ENCODE measurements around the gene STRADA.

The STRADA gene

DNA sequence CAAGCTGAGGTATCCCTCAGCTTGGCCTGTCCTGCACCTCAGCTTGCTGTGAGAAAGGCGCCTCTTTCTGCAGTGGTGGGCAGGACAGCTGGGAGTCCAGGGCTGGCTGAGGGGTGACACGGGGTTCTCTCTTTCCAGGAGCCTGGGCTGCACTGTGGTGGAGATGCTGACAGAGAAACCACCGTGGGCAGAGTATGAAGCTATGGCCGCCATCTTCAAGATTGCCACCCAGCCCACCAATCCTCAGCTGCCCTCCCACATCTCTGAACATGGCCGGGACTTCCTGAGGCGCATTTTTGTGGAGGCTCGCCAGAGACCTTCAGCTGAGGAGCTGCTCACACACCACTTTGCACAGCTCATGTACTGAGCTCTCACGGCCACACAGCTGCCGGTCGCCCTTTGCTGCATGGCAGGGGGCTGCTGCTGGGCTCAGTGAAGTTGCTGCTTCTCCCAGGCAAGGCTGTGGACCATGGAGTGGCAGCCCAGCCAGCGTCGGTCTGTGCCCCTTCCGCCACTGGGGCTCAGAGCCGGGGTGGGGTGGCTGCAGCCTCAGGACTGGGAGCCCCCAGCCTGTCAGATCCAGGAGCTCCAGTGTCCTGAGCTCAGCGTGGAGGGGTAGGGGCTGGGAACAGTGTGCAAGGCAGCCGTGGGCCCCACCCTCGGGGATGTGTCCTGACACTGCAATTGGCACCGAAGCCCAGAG lies 48.0 kb downstream of the STRADA start:
- no peak for TF ChIP-seq CSDC2 (CRISPR knock-in tag; IDR thresholded peaks at IDR 0.05)
- no peak for TF ChIP-seq OSR1 (CRISPR knock-in tag; IDR thresholded peaks at IDR 0.05)
- no peak for ATAC-seq

DNA sequence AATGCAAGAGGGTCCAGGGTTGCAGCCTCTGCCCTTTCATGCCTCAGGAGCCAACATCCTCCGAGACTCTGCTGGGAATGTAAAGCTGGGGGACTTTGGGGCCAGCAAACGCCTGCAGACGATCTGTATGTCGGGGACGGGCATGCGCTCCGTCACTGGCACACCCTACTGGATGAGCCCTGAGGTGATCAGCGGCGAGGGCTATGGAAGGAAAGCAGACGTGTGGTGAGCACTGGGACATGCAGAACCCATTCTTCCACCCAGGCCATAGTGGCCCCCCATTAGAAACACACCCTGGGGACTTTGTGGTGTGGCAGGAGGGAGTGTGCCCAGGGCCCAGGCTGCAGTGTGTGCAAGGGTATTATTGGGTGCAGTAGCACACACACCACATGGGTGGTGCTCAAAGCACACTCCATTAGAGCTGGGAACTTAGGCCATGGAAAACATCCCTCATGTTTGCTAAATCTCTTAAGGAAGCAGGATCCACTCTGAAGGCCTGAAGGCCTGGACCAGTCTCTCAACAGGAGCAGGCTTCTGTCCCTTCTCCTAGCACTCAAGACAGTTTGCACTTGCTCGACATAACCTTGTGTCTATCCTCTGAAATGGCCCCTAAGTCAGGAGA lies 49.3 kb downstream of the STRADA start:
- no peak for ATAC-seq
- TF ChIP-seq ZC3H10 (CRISPR knock-in tag; IDR thresholded peaks at IDR 0.05) (no peak), ZFP30 (CRISPR knock-in tag; IDR thresholded peaks at IDR 0.05) (no peak), OSR1 (CRISPR knock-in tag; IDR thresholded peaks at IDR 0.05) (no peak), BACH2 (CRISPR knock-in tag; IDR thresholded peaks at IDR 0.05; ENCODE audit: borderline replicate concordance) (no peak), ESRRG (CRISPR knock-in tag; IDR thresholded peaks at IDR 0.05) (no peak), CSRNP3 (CRISPR knock-in tag; IDR thresholded peaks at IDR 0.05) (no peak), CSDC2 (CRISPR knock-in tag; IDR thresholded peaks at IDR 0.05) (no peak), GLIS3 (CRISPR knock-in tag; IDR thresholded peaks at IDR 0.05) (no peak), ISL1 (CRISPR knock-in tag; IDR thresholded peaks at IDR 0.05) (no peak), PPARA (CRISPR knock-in tag; IDR thresholded peaks at IDR 0.05; ENCODE audit: borderline replicate concordance) (no peak), TCF4 (CRISPR knock-in tag; IDR thresholded peaks at IDR 0.05; ENCODE audit: borderline replicate concordance) (no peak)
- TF ChIP-seq, protein P1, sequence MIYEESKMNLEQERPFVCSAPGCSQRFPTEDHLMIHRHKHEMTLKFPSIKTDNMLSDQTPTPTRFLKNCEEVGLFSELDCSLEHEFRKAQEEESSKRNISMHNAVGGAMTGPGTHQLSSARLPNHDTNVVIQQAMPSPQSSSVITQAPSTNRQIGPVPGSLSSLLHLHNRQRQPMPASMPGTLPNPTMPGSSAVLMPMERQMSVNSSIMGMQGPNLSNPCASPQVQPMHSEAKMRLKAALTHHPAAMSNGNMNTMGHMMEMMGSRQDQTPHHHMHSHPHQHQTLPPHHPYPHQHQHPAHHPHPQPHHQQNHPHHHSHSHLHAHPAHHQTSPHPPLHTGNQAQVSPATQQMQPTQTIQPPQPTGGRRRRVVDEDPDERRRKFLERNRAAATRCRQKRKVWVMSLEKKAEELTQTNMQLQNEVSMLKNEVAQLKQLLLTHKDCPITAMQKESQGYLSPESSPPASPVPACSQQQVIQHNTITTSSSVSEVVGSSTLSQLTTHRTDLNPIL (CRISPR knock-in tag; IDR thresholded peaks at IDR 0.05; ENCODE audit: low read depth), result no peak
- TF ChIP-seq, protein P2, sequence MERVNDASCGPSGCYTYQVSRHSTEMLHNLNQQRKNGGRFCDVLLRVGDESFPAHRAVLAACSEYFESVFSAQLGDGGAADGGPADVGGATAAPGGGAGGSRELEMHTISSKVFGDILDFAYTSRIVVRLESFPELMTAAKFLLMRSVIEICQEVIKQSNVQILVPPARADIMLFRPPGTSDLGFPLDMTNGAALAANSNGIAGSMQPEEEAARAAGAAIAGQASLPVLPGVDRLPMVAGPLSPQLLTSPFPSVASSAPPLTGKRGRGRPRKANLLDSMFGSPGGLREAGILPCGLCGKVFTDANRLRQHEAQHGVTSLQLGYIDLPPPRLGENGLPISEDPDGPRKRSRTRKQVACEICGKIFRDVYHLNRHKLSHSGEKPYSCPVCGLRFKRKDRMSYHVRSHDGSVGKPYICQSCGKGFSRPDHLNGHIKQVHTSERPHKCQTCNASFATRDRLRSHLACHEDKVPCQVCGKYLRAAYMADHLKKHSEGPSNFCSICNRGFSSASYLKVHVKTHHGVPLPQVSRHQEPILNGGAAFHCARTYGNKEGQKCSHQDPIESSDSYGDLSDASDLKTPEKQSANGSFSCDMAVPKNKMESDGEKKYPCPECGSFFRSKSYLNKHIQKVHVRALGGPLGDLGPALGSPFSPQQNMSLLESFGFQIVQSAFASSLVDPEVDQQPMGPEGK (CRISPR knock-in tag; IDR thresholded peaks at IDR 0.05; ENCODE audit: borderline replicate concordance), result no peak
- TF ChIP-seq, protein P3, sequence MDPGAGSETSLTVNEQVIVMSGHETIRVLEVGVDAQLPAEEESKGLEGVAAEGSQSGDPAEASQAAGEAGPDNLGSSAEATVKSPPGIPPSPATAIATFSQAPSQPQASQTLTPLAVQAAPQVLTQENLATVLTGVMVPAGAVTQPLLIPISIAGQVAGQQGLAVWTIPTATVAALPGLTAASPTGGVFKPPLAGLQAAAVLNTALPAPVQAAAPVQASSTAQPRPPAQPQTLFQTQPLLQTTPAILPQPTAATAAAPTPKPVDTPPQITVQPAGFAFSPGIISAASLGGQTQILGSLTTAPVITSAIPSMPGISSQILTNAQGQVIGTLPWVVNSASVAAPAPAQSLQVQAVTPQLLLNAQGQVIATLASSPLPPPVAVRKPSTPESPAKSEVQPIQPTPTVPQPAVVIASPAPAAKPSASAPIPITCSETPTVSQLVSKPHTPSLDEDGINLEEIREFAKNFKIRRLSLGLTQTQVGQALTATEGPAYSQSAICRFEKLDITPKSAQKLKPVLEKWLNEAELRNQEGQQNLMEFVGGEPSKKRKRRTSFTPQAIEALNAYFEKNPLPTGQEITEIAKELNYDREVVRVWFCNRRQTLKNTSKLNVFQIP (CRISPR knock-in tag; IDR thresholded peaks at IDR 0.05; ENCODE audit: borderline replicate concordance, low read depth), result no peak
- TF ChIP-seq, protein P4, sequence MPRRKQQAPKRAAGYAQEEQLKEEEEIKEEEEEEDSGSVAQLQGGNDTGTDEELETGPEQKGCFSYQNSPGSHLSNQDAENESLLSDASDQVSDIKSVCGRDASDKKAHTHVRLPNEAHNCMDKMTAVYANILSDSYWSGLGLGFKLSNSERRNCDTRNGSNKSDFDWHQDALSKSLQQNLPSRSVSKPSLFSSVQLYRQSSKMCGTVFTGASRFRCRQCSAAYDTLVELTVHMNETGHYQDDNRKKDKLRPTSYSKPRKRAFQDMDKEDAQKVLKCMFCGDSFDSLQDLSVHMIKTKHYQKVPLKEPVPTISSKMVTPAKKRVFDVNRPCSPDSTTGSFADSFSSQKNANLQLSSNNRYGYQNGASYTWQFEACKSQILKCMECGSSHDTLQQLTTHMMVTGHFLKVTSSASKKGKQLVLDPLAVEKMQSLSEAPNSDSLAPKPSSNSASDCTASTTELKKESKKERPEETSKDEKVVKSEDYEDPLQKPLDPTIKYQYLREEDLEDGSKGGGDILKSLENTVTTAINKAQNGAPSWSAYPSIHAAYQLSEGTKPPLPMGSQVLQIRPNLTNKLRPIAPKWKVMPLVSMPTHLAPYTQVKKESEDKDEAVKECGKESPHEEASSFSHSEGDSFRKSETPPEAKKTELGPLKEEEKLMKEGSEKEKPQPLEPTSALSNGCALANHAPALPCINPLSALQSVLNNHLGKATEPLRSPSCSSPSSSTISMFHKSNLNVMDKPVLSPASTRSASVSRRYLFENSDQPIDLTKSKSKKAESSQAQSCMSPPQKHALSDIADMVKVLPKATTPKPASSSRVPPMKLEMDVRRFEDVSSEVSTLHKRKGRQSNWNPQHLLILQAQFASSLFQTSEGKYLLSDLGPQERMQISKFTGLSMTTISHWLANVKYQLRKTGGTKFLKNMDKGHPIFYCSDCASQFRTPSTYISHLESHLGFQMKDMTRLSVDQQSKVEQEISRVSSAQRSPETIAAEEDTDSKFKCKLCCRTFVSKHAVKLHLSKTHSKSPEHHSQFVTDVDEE (CRISPR knock-in tag; IDR thresholded peaks at IDR 0.05), result no peak

- TF ChIP-seq ZFP30 (CRISPR knock-in tag; IDR thresholded peaks at IDR 0.05), result no peak
- no peak for TF ChIP-seq BACH2 (CRISPR knock-in tag; IDR thresholded peaks at IDR 0.05; ENCODE audit: borderline replicate concordance)
- TF ChIP-seq, protein P3 (CRISPR knock-in tag; IDR thresholded peaks at IDR 0.05; ENCODE audit: borderline replicate concordance, low read depth), result no peak
- TF ChIP-seq TCF4 (CRISPR knock-in tag; IDR thresholded peaks at IDR 0.05; ENCODE audit: borderline replicate concordance), result no peak
- no peak for TF ChIP-seq ZC3H10 (CRISPR knock-in tag; IDR thresholded peaks at IDR 0.05)
- TF ChIP-seq CSRNP3 (CRISPR knock-in tag; IDR thresholded peaks at IDR 0.05), result no peak
- no peak for TF ChIP-seq TOX (CRISPR knock-in tag; IDR thresholded peaks at IDR 0.05; ENCODE audit: borderline replicate concordance)
- no peak for ATAC-seq
Measured at GRCh38 chr17:63689479-63689878, 52.1 kb downstream of the STRADA start.

All from SK-N-SH treated with all-trans-retinoic acid at 6 μM for 48 hours (cell line).